K562 (cell line): ENCODE results near the gene C17orf114.

ENCODE experiments used
- ARID1B ChIP-seq: fragments of 450-650 bp; IDR thresholded peaks from 2 replicates; pipeline ENCODE4 v1.6.1; 2016; ENCODE audit warnings: antibody characterized with exemption, mild to moderate bottlenecking, inconsistent platforms
- ARNT ChIP-seq, 2 experiments: fragments of 450-650 bp; IDR thresholded peaks; 2 replicates each; pipeline ENCODE4 v1.6.1; 2016; ENCODE audit warnings: mild to moderate bottlenecking in 1 of 2
- ATF7 ChIP-seq: fragments of 450-650 bp; IDR thresholded peaks from 2 replicates; pipeline ENCODE4 v1.7.1; 2014; ENCODE audit warnings: mild to moderate bottlenecking, moderate library complexity
- CBX3 ChIP-seq, 2 experiments: IDR thresholded peaks; 1 replicate in 1 of 2; 2 replicates in 1 of 2; pipeline ENCODE4 v1.6.1; 2012; ENCODE audit warnings: inconsistent platforms in 2 of 2, low read length in 2 of 2, borderline replicate concordance in 1 of 2, control low read depth in 1 of 2
- CREB3L1 ChIP-seq: fragments of 450-650 bp; IDR thresholded peaks from 2 replicates; pipeline ENCODE4 v1.6.1; 2014; ENCODE audit warnings: low read depth, mild to moderate bottlenecking, moderate library complexity, borderline replicate concordance
- CSDE1 ChIP-seq, 2 experiments: fragments of 450-650 bp; IDR thresholded peaks; 2 replicates each; pipeline ENCODE4 v1.6.1; 2016; ENCODE audit warnings: mild to moderate bottlenecking in 1 of 2
- CTBP1 ChIP-seq: fragments of 450-650 bp; IDR thresholded peaks from 2 replicates; pipeline ENCODE4 v1.6.1; 2016; ENCODE audit warnings: borderline replicate concordance
- DACH1 ChIP-seq: fragments of 450-650 bp; IDR thresholded peaks from 2 replicates; pipeline ENCODE4 v1.6.1; 2018; ENCODE audit not compliant: partially characterized antibody
- FOXM1 ChIP-seq, 2 experiments: fragments of 450-650 bp in 1 of 2; sonication (generic) in 1 of 2; formaldehyde crosslinking in 1 of 2; IDR thresholded peaks; 2 replicates each; pipeline versions ENCODE4 v1.6.1 to v1.9.0; 2017 to 2022; ENCODE audit warnings: low read depth in 2 of 2, mild to moderate bottlenecking in 2 of 2, missing genetic modification reagents in 1 of 2, moderate library complexity in 1 of 2
- HMBOX1 ChIP-seq: sonication (generic); IDR thresholded peaks from 2 replicates; pipeline ENCODE4 v1.6.1; 2016
- MAZ ChIP-seq, 2 experiments: fragments of 450-650 bp in 1 of 2; sonication (generic) in 1 of 2; formaldehyde crosslinking; IDR thresholded peaks in 1 of 2; conservative IDR thresholded peaks in 1 of 2; 2 replicates each; pipeline versions ENCODE4 v1.4.0 to v1.5.0; 2020; ENCODE audit warnings: mild to moderate bottlenecking in 1 of 2, missing genetic modification reagents in 1 of 2
- MEIS2 ChIP-seq: fragments of 450-650 bp; IDR thresholded peaks from 2 replicates; pipeline ENCODE4 v1.6.1; 2014; ENCODE audit warnings: mild to moderate bottlenecking; ENCODE audit not compliant: partially characterized antibody
- NFE2L1 ChIP-seq: fragments of 450-650 bp; IDR thresholded peaks from 2 replicates; pipeline ENCODE4 v1.6.1; 2016; ENCODE audit warnings: missing genetic modification characterization, low read depth, mild to moderate bottlenecking, missing compliant biosample characterization, moderate library complexity, borderline replicate concordance
- NR4A1 ChIP-seq, 2 experiments: fragments of 250-450 bp in 1 of 2; fragments of 450-650 bp in 1 of 2; sonication (Bioruptor Pico) in 1 of 2; IDR thresholded peaks; 2 replicates each; pipeline versions ENCODE4 v1.4.0 to v1.6.1; 2016 to 2020; ENCODE audit warnings: mild to moderate bottlenecking in 2 of 2, missing compliant biosample characterization in 1 of 2, missing genetic modification characterization in 1 of 2, moderate library complexity in 1 of 2
- POLR2B ChIP-seq: fragments of 450-650 bp; IDR thresholded peaks from 2 replicates; pipeline ENCODE4 v1.6.1; 2018; ENCODE audit warnings: low read depth; ENCODE audit not compliant: partially characterized antibody
- RBFOX2 ChIP-seq: fragments of 200-400 bp; formaldehyde crosslinking; IDR thresholded peaks from 2 replicates; pipeline ENCODE4 v1.6.1; 2017; ENCODE audit warnings: low read depth, mild to moderate bottlenecking, low read length, moderate library complexity
- SAP30 ChIP-seq: fragments of 200-600 bp; sonication (generic); IDR thresholded peaks from 2 replicates; pipeline ENCODE4 v1.6.1; 2012; ENCODE audit warnings: borderline replicate concordance, low read depth, mild to moderate bottlenecking, moderate library complexity, low read length, control low read depth, inconsistent platforms; ENCODE audit not compliant: insufficient read depth, poor library complexity, severe bottlenecking
- TFAP4 ChIP-seq: sonication (generic); formaldehyde crosslinking; IDR thresholded peaks from 2 replicates; pipeline ENCODE4 v1.8.0; 2022; ENCODE audit warnings: missing genetic modification reagents, mild to moderate bottlenecking, moderate library complexity, borderline replicate concordance
- YY1 ChIP-seq, 3 experiments: IDR thresholded peaks; 2 replicates each; pipeline ENCODE4 v1.6.1; 2011; ENCODE audit warnings: low read length in 2 of 3, mild to moderate bottlenecking in 2 of 3, moderate library complexity in 2 of 3, borderline replicate concordance in 1 of 3, control low read depth in 1 of 3, low read depth in 1 of 3; ENCODE audit not compliant: insufficient read depth in 3 of 3, insufficient replicate concordance in 2 of 3, control insufficient read depth in 1 of 3, insufficient read length in 1 of 3; ENCODE audit errors: extremely low read depth in 1 of 3
- ZNF134 ChIP-seq: fragments of 250-450 bp; sonication (Bioruptor Pico); conservative IDR thresholded peaks from 2 replicates; pipeline ENCODE4 v1.4.0; 2020
- ZNF324 ChIP-seq: fragments of 250-450 bp; sonication (Bioruptor Pico); IDR thresholded peaks from 2 replicates; pipeline ENCODE4 v1.4.0; 2020; ENCODE audit warnings: mild to moderate bottlenecking
- TF ChIP-seq, protein P1 (sequence below), 2 experiments: fragments of 250-450 bp in 1 of 2; fragments of 450-650 bp in 1 of 2; sonication (Bioruptor Pico) in 1 of 2; IDR thresholded peaks; 2 replicates each; pipeline versions ENCODE4 v1.6.1 to v1.8.0; 2016 to 2021; ENCODE audit warnings: mild to moderate bottlenecking in 2 of 2, moderate library complexity in 2 of 2, missing compliant biosample characterization in 1 of 2, missing genetic modification characterization in 1 of 2

Gene C17orf114

GRCh38 chr17:4838309-4838785 lies 36.2 kb upstream of the C17orf114 start (continued):
- TF ChIP-seq FOXM1 (IDR thresholded peaks at IDR 0.05; ENCODE audit: low read depth) (0 out of 2 replicates have a peak, but pooled peaks have one; percentile 33), FOXM1 (CRISPR knock-in tag; IDR thresholded peaks at IDR 0.05; ENCODE audit: low read depth) (no peak), CSDE1 (IDR thresholded peaks at IDR 0.05) (no peak), ARID1B (peak; percentile 85), HMBOX1 (peak; percentile 40; the same call in 1 of the 2 replicates), RBFOX2 (peak; percentile 8; the same call in 1 of the 2 replicates), SAP30 (peak; percentile 55), NR4A1 (CRISPR knock-in tag; IDR thresholded peaks at IDR 0.05) (no peak), NR4A1 (tag; IDR thresholded peaks at IDR 0.05) (0 out of 2 replicates have a peak, but pooled peaks have one; percentile 16), MEIS2 (peak; percentile 1), CREB3L1 (peak; percentile 43; the same call in 1 of the 2 replicates), ZNF324 (CRISPR knock-in tag) (no peak), CBX3 (IDR thresholded peaks at IDR 0.05; ENCODE audit: borderline replicate concordance in 1 of 2, low read length in 2 of 2) (0 out of 3 replicates have a peak, but pooled peaks of 1 of the 2 experiments have one; percentile 35), ZNF134 (CRISPR knock-in tag) (no peak), CTBP1 (peak; percentile 21; the same call in 1 of the 2 replicates), YY1 (IDR thresholded peaks at IDR 0.05; ENCODE audit: borderline replicate concordance in 1 of 3, control insufficient read depth in 1 of 3, extremely low read depth in 1 of 3, insufficient read depth in 3 of 3, insufficient read length in 1 of 3, insufficient replicate concordance in 2 of 3, low read depth in 1 of 3, low read length in 2 of 3) (peak in 1 of 3 experiments; percentile 43), DACH1 (peak; percentile 53), MAZ (CRISPR knock-in tag; conservative IDR thresholded peaks at IDR 0.05 in 1 of 2, IDR thresholded peaks at IDR 0.05 in 1 of 2) (no peak), ARNT (IDR thresholded peaks at IDR 0.05) (peak in 1 of 2 experiments; percentile 90; a peak in 1 of 4 replicates), POLR2B (no peak), NFE2L1 (no peak), ATF7 (no peak), TFAP4 (CRISPR knock-in tag) (peak; percentile 48; the same call in 1 of the 2 replicates)
- TF ChIP-seq, protein P1, sequence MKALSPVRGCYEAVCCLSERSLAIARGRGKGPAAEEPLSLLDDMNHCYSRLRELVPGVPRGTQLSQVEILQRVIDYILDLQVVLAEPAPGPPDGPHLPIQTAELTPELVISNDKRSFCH (CRISPR knock-in tag; IDR thresholded peaks at IDR 0.05), result no peak
- TF ChIP-seq, protein P1 (tag; IDR thresholded peaks at IDR 0.05), result 0 out of 2 replicates have a peak, but pooled peaks have one; percentile 26
